ENCODE measurements around the gene LYPD1. TPM values are rescaled to one million over a fixed set of nuclear protein-coding genes. Genes with fewer than 3 reads are reported as not detected.

Gene LYPD1
- total RNA-seq, 1 experiment from 2014 or later: 34.3 TPM

GRCh38 chr2:132671151-132671835, 1.3 kb upstream of the LYPD1 start:
- peak overlapping the region; percentile 85 for H3K4me3 Mint-ChIP-seq (ENCODE audit: low read depth, unreplicated experiment)
- TF ChIP-seq, protein P1, sequence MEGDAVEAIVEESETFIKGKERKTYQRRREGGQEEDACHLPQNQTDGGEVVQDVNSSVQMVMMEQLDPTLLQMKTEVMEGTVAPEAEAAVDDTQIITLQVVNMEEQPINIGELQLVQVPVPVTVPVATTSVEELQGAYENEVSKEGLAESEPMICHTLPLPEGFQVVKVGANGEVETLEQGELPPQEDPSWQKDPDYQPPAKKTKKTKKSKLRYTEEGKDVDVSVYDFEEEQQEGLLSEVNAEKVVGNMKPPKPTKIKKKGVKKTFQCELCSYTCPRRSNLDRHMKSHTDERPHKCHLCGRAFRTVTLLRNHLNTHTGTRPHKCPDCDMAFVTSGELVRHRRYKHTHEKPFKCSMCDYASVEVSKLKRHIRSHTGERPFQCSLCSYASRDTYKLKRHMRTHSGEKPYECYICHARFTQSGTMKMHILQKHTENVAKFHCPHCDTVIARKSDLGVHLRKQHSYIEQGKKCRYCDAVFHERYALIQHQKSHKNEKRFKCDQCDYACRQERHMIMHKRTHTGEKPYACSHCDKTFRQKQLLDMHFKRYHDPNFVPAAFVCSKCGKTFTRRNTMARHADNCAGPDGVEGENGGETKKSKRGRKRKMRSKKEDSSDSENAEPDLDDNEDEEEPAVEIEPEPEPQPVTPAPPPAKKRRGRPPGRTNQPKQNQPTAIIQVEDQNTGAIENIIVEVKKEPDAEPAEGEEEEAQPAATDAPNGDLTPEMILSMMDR (IDR thresholded peaks at IDR 0.05; ENCODE audit: unreplicated experiment): no peak
- H3K36me3 Mint-ChIP-seq (ENCODE audit: insufficient read depth, unreplicated experiment): peaks cover 38% of the 10 kb centered on the region
- intact Hi-C loops (cut with micrococcal nuclease; ENCODE audit: unreplicated experiment): loop anchor here (2.0 to 10.0 kb wide), 10 partner anchors 154 to 1174 kb away; partner anchors contain the start of genes GPR39 and NCKAP5
- H3K27me3 Mint-ChIP-seq (ENCODE audit: unreplicated experiment): no peaks in the 10 kb centered on the region
- CTCF ChIA-PET: interaction anchor here (0.6 to 1.6 kb wide), 3 partner anchors 445 to 501 kb away, joined by 3 to 4 read pairs (median 3); no protein-coding TSS in a partner anchor
- peaks cover 8% of the 10 kb centered on the region for H3K4me1 Mint-ChIP-seq (ENCODE audit: low read depth, unreplicated experiment)
- BruUV-seq (replicated peaks): no TSS peak
- peak; percentile 45 for DNase-seq
- H3K9me3 Mint-ChIP-seq (ENCODE audit: low read depth, unreplicated experiment): no peaks in the 10 kb centered on the region
- H3K27ac Mint-ChIP-seq (ENCODE audit: unreplicated experiment): peak overlapping the region; percentile 57

DNA sequence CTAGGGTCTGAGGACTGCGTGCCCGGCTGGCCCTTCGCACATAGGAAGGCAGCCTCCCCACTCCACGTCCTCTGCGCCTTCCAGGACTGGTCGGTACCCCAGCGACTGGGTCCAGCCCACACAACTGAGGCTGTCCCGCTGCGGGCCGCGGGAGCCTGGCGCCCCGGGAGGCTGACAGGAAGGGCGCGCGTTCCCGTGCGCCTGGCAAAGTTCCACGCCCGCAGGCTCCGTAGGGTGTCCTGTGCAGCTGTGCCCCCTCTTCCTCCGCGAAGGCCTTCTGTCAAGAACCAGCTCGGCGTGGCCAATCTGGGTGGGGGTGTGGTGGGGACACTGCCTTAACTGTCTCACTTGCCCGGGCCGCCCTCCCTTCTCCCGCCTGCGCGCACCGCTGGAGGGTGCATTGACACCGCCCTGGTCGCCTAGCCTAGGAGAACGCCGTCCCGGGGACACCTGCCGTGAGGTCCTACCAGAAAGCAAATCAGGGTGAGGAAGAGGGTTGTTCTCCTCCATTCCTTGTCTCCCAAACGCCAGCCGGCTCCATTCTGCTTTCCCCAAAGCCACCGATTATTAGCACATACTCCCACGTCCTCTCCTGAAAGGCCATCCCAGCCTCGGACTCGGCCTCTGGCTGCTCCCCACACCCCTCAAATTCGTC, 618 bp upstream of the LYPD1 start:
- Mint-ChIP-seq H3K4me1 (ENCODE audit: low read depth, unreplicated experiment) (peaks cover 8% of the 10 kb centered on the region), H3K27ac (ENCODE audit: unreplicated experiment) (peak overlapping the region; percentile 57), H3K27me3 (ENCODE audit: unreplicated experiment) (no peaks in the 10 kb centered on the region), H3K4me3 (ENCODE audit: low read depth, unreplicated experiment) (peak overlapping the region; percentile 85), H3K36me3 (ENCODE audit: insufficient read depth, unreplicated experiment) (peaks cover 38% of the 10 kb centered on the region), H3K9me3 (ENCODE audit: low read depth, unreplicated experiment) (no peaks in the 10 kb centered on the region)
- TF ChIP-seq, protein P1 (IDR thresholded peaks at IDR 0.05; ENCODE audit: unreplicated experiment): no peak
- intact Hi-C loops (cut with micrococcal nuclease; ENCODE audit: unreplicated experiment): loop anchor here (2.0 to 10.0 kb wide), 10 partner anchors 154 to 1174 kb away; partner anchors contain the start of genes GPR39 and NCKAP5
- BruUV-seq (replicated peaks): no TSS peak
- CTCF ChIA-PET: interaction anchor here (1.3 to 1.6 kb wide), 2 partner anchors 476 to 501 kb away, joined by 3 read pairs; no protein-coding TSS in a partner anchor
- DNase-seq: peak; percentile 78

GRCh38 chr2:132668987-132669907, 758 bp downstream of the LYPD1 start:
- H3K27me3 Mint-ChIP-seq (ENCODE audit: unreplicated experiment): no peaks in the 10 kb centered on the region
- BruUV-seq (replicated peaks): no TSS peak
- H3K4me3 Mint-ChIP-seq (ENCODE audit: low read depth, unreplicated experiment): peak overlapping the region; percentile 85
- CTCF ChIA-PET: interaction anchor here (0.7 to 1.2 kb wide), 5 partner anchors 36 to 502 kb away, joined by 3 to 13 read pairs (median 4); no protein-coding TSS in a partner anchor
- no peaks in the 10 kb centered on the region for H3K9me3 Mint-ChIP-seq (ENCODE audit: low read depth, unreplicated experiment)
- intact Hi-C loops (cut with micrococcal nuclease; ENCODE audit: unreplicated experiment): loop anchor here (5.0 kb wide), 2 partner anchors 122 to 402 kb away; no protein-coding TSS in a partner anchor
- peak; percentile 67 for DNase-seq
- peaks cover 8% of the 10 kb centered on the region for H3K4me1 Mint-ChIP-seq (ENCODE audit: low read depth, unreplicated experiment)
- H3K27ac Mint-ChIP-seq (ENCODE audit: unreplicated experiment): no peak overlapping the region
- peaks cover 38% of the 10 kb centered on the region for H3K36me3 Mint-ChIP-seq (ENCODE audit: insufficient read depth, unreplicated experiment)
- TF ChIP-seq, protein P1 (IDR thresholded peaks at IDR 0.05; ENCODE audit: unreplicated experiment): peak; percentile 13

Data from Calu3 (cell line).